Muscle layer of colon (tissue), 2 donors: ENCODE data around the gene MNS1.
"Not testable (repeated sequence)": the region's sequence is repeated elsewhere in the genome, so short reads cannot be mapped to it uniquely, and the experiment has no call there.

ENCODE experiments used
- H3K27ac ChIP-seq: one replicate; pipeline ENCODE4 v1.7.0; 2013; ENCODE audit warnings: low read depth, mild to moderate bottlenecking, low read length, moderate library complexity
- H3K27me3 ChIP-seq, 2 donors: one replicate each; pipeline ENCODE4 v1.7.0; 2013; ENCODE audit warnings: low read length in 2 of 2, mild to moderate bottlenecking in 2 of 2; ENCODE audit not compliant: insufficient read depth in 2 of 2, control insufficient read depth in 1 of 2
- H3K36me3 ChIP-seq: one replicate; pipeline ENCODE4 v1.7.0; 2013; ENCODE audit warnings: mild to moderate bottlenecking, low read length; ENCODE audit not compliant: insufficient read depth
- H3K4me1 ChIP-seq: one replicate; pipeline ENCODE4 v1.7.0; 2013; ENCODE audit warnings: mild to moderate bottlenecking, low read length; ENCODE audit not compliant: insufficient read depth
- H3K4me3 ChIP-seq, 2 donors: one replicate each; pipeline ENCODE4 v1.7.0; 2013; ENCODE audit warnings: low read length in 2 of 2, low read depth in 1 of 2, mild to moderate bottlenecking in 1 of 2, moderate library complexity in 1 of 2
- H3K9ac ChIP-seq: one replicate; pipeline ENCODE4 v1.7.0; 2013; ENCODE audit warnings: low read length
- H3K9me3 ChIP-seq: one replicate; pipeline ENCODE4 v1.7.0; 2013; ENCODE audit warnings: mild to moderate bottlenecking, low read length
- donor health status: abdominal sarcoma.
- donor health status: Adenocarcinoma of cecum.

The MNS1 gene

GRCh38 chr15:56397325-56397724 is 67.6 kb downstream of the MNS1 start:
- not testable (repeated sequence) for H3K9me3 ChIP-seq, H3K4me1 ChIP-seq, H3K9ac ChIP-seq, H3K27me3 ChIP-seq, H3K36me3 ChIP-seq, H3K4me3 ChIP-seq, H3K27ac ChIP-seq

- Histone ChIP-seq H3K27me3 (no peaks in the 10 kb centered on the region), H3K36me3 (no peaks in the 10 kb centered on the region), H3K9ac (no peak overlapping the region), H3K4me1 (no peaks in the 10 kb centered on the region), H3K27ac (no peak overlapping the region), H3K4me3 (no peak overlapping the region), H3K9me3 (no peaks in the 10 kb centered on the region)
Observed at GRCh38 chr15:56394909-56395308, 70.0 kb downstream of the MNS1 start.

GRCh38 chr15:56393277-56393676 is 71.7 kb downstream of the MNS1 start:
- Histone ChIP-seq H3K9me3 (no peaks in the 10 kb centered on the region), H3K9ac (no peak overlapping the region), H3K27me3 (no peaks in the 10 kb centered on the region), H3K4me1 (no peaks in the 10 kb centered on the region), H3K27ac (no peak overlapping the region), H3K4me3 (no peak overlapping the region), H3K36me3 (no peaks in the 10 kb centered on the region)

GRCh38 chr15:56390739-56391267 is 74.1 kb downstream of the MNS1 start:
- Histone ChIP-seq H3K9me3 (no peaks in the 10 kb centered on the region), H3K27ac (no peak overlapping the region), H3K27me3 (no peaks in the 10 kb centered on the region), H3K36me3 (no peaks in the 10 kb centered on the region), H3K4me3 (no peak overlapping the region), H3K4me1 (no peaks in the 10 kb centered on the region), H3K9ac (no peak overlapping the region)

GRCh38 chr15:56385908-56386307 is 79.0 kb downstream of the MNS1 start:
- Histone ChIP-seq H3K36me3 (no peaks in the 10 kb centered on the region), H3K27ac (no peak overlapping the region), H3K9ac (no peak overlapping the region), H3K4me1 (no peaks in the 10 kb centered on the region), H3K9me3 (no peaks in the 10 kb centered on the region), H3K27me3 (no peaks in the 10 kb centered on the region), H3K4me3 (no peak overlapping the region)

- no peaks in the 10 kb centered on the region for H3K4me1 ChIP-seq
- no peak overlapping the region for H3K4me3 ChIP-seq
- H3K9ac ChIP-seq = no peak overlapping the region
- no peaks in the 10 kb centered on the region for H3K36me3 ChIP-seq
- no peak overlapping the region for H3K27ac ChIP-seq
- H3K9me3 ChIP-seq = no peaks in the 10 kb centered on the region
- H3K27me3 ChIP-seq = no peaks in the 10 kb centered on the region
Observed at GRCh38 chr15:56383010-56383409, 81.9 kb downstream of the MNS1 start.
